HK-2 (cell line): ENCODE data around the gene FXYD5.

ENCODE experiments used
- DNase-seq: peaks from one replicate; pipeline ENCODE4 v3.0.0-alpha.2; 2018; ENCODE audit not compliant: unreplicated experiment

The FXYD5 gene

GRCh38 chr19:35212241-35212640, 57.7 kb downstream of the FXYD5 start:
- no peak for DNase-seq

DNA sequence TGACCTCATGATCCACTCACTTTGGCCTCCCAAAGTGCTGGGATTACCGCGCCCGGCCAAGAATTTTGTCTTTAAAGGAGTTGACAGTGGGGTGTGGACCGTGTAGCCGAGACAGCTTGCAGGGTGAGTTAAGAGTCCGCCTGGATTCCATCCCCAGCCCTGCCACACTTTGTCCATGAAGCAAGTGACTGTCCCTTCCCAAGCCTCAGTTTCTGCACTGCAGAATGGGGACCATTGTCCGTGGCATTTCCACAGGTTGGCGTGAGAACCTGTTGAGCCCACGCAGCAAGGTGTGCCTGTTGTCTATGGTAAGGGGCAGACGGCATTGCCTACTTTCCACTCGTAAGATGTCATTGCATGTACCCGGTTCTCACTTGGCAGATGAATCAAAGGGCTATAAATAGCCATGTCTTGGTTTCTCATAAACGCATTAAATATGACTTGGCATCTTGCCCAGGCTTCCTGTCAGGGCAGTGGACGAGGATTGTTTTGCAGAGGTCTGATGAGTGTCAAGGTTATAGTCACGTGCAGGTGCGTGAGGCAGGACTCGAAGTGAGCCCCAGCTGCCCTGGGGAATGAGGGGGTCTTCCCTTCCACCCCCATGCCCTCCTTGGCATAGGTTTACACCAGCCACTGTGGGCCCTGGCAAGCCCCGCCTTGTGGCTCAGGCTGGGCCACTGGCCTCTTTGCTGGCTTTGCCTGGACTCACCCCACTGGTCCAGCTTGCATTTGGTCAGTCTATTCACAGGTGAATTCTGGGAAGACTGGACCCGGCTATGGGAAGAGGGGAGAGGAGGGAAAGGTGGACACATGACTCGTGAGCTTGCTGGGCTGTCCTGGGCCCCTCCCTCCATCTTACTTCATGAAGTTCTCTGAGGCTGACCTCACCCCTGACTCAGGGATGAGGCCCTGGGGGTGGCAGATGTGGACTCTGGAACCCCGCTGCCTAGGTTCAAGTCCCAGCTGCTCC, 59.4 kb downstream of the FXYD5 start:
- DNase-seq: no peak

GRCh38 chr19:35214766-35215422, 60.4 kb downstream of the FXYD5 start:
- no peak for DNase-seq

DNA sequence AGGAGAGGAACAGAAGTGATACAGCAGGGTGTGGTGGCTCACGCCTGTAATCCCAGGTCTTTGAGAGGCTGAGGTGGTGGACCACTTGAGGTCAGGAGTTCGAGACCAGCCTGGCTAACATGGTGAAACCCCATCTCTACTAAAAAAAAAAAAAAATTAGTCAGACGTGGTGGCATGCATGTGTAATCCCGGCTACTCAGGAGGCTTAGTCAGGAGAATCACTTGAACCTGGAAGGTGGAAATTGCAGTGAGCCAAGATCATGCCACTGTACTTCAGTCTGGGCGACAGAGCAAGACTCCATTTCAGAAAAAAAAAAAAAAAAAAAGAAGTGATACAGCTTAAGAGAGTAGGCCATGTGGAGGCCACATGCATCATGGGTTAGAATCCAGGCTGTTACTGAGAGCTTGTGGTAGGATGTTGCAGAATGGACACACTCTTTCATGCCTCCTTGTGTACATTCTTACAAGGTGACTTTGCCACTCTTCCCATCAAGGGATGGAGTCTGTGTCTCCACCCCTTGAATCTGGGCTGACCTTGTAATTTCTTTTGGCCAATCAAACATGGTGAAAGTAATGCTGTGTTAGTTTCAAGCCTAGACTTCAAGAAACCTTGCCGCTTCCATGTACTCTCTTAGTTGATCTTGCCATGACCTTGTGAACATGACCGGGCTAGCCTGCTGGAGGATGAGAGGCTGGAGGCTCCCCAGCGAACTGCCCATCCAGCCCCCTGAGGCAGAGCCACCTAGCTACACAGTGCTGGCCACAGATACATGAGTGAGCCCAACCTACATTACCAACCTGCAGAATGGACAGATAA, 61.7 kb downstream of the FXYD5 start:
- no peak for DNase-seq

DNA sequence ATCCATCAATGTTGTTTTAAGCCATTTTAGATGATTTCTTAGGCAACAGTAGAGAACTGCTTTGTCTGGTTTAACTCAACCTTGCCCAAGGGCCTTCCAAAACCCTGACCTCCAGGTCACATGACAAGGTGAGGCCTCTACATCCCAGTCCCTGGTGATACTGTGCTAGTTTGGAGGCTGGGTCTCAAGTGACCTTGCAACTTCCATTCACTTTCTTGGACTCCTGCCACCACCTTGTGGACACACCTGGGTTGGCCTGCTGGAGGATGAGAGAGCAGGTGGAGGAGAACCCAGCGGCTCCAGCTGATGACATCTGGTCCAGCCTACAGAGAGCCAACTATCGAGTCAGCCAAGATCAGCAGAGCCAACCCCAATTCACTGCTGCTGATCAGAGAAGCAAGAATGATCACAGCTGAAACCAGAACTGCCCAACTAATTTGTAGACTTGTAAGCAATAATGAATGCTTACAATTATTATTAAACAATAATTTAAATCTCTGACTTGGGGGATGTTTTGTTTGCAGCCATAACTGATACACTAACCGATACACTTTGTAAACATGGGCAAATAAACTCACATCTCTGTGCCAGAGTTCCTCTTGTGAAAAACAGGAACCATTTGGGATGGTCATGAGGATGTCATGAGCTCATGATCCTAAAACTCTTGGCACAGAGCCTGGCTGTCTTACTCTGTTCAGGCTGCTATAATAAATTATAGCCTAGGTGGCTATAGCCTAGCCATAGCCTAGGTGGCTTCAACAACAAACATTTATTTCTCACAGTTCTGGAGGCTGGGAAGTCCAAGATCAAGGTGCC, 62.5 kb downstream of the FXYD5 start:
- no peak for DNase-seq

- no peak for DNase-seq
These were observed 63.1 kb downstream of the FXYD5 start for GRCh38 chr19:35217649-35217990.

- DNase-seq: no peak
These were observed 64.5 kb downstream of the FXYD5 start for GRCh38 chr19:35219008-35219407.
